ENCODE results near the gene PKNOX1. TPM values are rescaled to one million over a fixed set of nuclear protein-coding genes. Genes with fewer than 3 reads are reported as not detected.
"Not testable (repeated sequence)": the region's sequence is repeated elsewhere in the genome, so short reads cannot be mapped to it uniquely, and the experiment has no call there.

The PKNOX1 gene
- total RNA-seq, 1 donor from 2014 or later = 11.3 TPM

GRCh38 chr21:43004926-43005325, 30.6 kb downstream of the PKNOX1 start:
- no peak for DNase-seq (ENCODE audit: low spot score)
- intact Hi-C loops (cut with DNase I) = no loop called here

GRCh38 chr21:43005635-43006034, 31.3 kb downstream of the PKNOX1 start:
- DNase-seq (ENCODE audit: low spot score) = no peak
- intact Hi-C loops (cut with DNase I) = no loop called here

- intact Hi-C loops (cut with DNase I); DNase-seq (ENCODE audit: low spot score): not testable (repeated sequence)
Measured at GRCh38 chr21:43006051-43006873, 31.9 kb downstream of the PKNOX1 start.

- DNase-seq (ENCODE audit: low spot score) = no peak
Measured at GRCh38 chr21:43006874-43007208, 32.5 kb downstream of the PKNOX1 start.

GRCh38 chr21:43012596-43012995, 38.2 kb downstream of the PKNOX1 start:
- no peak for DNase-seq (ENCODE audit: low spot score)
- intact Hi-C loops (cut with DNase I) = no loop called here

More at GRCh38 chr21:43006874-43007208, 32.5 kb downstream of the PKNOX1 start:
- intact Hi-C loops (cut with DNase I) = no loop called here

GRCh38 chr21:43015906-43016540, 41.7 kb downstream of the PKNOX1 start:
- no peak for DNase-seq (ENCODE audit: low spot score)
- intact Hi-C loops (cut with DNase I) = no loop called here

- no peak for DNase-seq (ENCODE audit: low spot score)
Measured at GRCh38 chr21:43016728-43017127, 42.4 kb downstream of the PKNOX1 start.

GRCh38 chr21:43018519-43018918, 44.2 kb downstream of the PKNOX1 start:
- no peak for DNase-seq (ENCODE audit: low spot score)
- intact Hi-C loops (cut with DNase I) = no loop called here

More at GRCh38 chr21:43016728-43017127, 42.4 kb downstream of the PKNOX1 start:
- intact Hi-C loops (cut with DNase I) = no loop called here

GRCh38 chr21:43020177-43020576, 45.8 kb downstream of the PKNOX1 start:
- no peak for DNase-seq (ENCODE audit: low spot score)

GRCh38 chr21:43020771-43021170, 46.4 kb downstream of the PKNOX1 start:
- DNase-seq (ENCODE audit: low spot score) = no peak
- intact Hi-C loops (cut with DNase I) = loop anchor here (10.0 kb wide), 1 partner anchor 56 kb away; no protein-coding TSS in a partner anchor

More at GRCh38 chr21:43020177-43020576, 45.8 kb downstream of the PKNOX1 start:
- intact Hi-C loops (cut with DNase I) = loop anchor here (10.0 kb wide), 1 partner anchor 55 kb away; no protein-coding TSS in a partner anchor

- no peak for DNase-seq (ENCODE audit: low spot score)
- intact Hi-C loops (cut with DNase I) = loop anchor here (10.0 kb wide), 1 partner anchor 56 kb away; no protein-coding TSS in a partner anchor
Measured at GRCh38 chr21:43021191-43021590, 46.8 kb downstream of the PKNOX1 start.

- no peak for DNase-seq (ENCODE audit: low spot score)
Measured at GRCh38 chr21:43021756-43022600, 47.6 kb downstream of the PKNOX1 start.

GRCh38 chr21:43023175-43023574, 48.8 kb downstream of the PKNOX1 start:
- no peak for DNase-seq (ENCODE audit: low spot score)
- intact Hi-C loops (cut with DNase I) = loop anchor here (10.0 kb wide), 1 partner anchor 58 kb away; no protein-coding TSS in a partner anchor

More at GRCh38 chr21:43021756-43022600, 47.6 kb downstream of the PKNOX1 start:
- intact Hi-C loops (cut with DNase I) = loop anchor here (10.0 kb wide), 1 partner anchor 57 kb away; no protein-coding TSS in a partner anchor

- intact Hi-C loops (cut with DNase I) = loop anchor here (10.0 kb wide), 1 partner anchor 60 kb away; no protein-coding TSS in a partner anchor
- DNase-seq (ENCODE audit: low spot score) = no peak
Measured at GRCh38 chr21:43024439-43025136, 50.2 kb downstream of the PKNOX1 start.

- intact Hi-C loops (cut with DNase I) = loop anchor here (10.0 kb wide), 1 partner anchor 61 kb away; no protein-coding TSS in a partner anchor
- no peak for DNase-seq (ENCODE audit: low spot score)
Measured at GRCh38 chr21:43025636-43026180, 51.3 kb downstream of the PKNOX1 start.

- intact Hi-C loops (cut with DNase I) = loop anchor here (10.0 kb wide), 1 partner anchor 63 kb away; no protein-coding TSS in a partner anchor
- no peak for DNase-seq (ENCODE audit: low spot score)
Measured at GRCh38 chr21:43027846-43028731, 53.7 kb downstream of the PKNOX1 start.

GRCh38 chr21:43029785-43030184, 55.4 kb downstream of the PKNOX1 start:
- no peak for DNase-seq (ENCODE audit: low spot score)
- intact Hi-C loops (cut with DNase I) = loop anchor here (10.0 kb wide), 1 partner anchor 65 kb away; no protein-coding TSS in a partner anchor

All from cardiac septum (tissue), 1 donor.